Mucosa of descending colon (tissue), 3 donors: ENCODE data around the gene SPARC. TPM values are rescaled to one million over a fixed set of nuclear protein-coding genes. Genes with fewer than 3 reads are reported as not detected.

Experiments
- ATAC-seq: fragments of 200-7000 bp; cut with Tn5 transposase; one replicate; pipeline ENCODE4 v1.9.1; 2020; ENCODE audit warnings: mild to moderate bottlenecking, moderate library complexity
- DNase-seq, 3 donors: peaks; one replicate each; pipeline ENCODE4 v3.0.0-alpha.2; 2020
- H3K36me3 ChIP-seq: fragments of 200-600 bp; one replicate; pipeline ENCODE4 v1.8.0; 2021; ENCODE audit warnings: low read depth, mild to moderate bottlenecking
- H3K4me1 ChIP-seq: fragments of 200-600 bp; one replicate; pipeline ENCODE4 v1.8.0; 2021; ENCODE audit warnings: low read depth, mild to moderate bottlenecking
- H3K4me3 ChIP-seq: fragments of 200-600 bp; one replicate; pipeline ENCODE4 v1.8.0; 2021; ENCODE audit warnings: mild to moderate bottlenecking
- H3K9me3 ChIP-seq: fragments of 200-600 bp; one replicate; pipeline ENCODE4 v1.8.0; 2021; ENCODE audit warnings: mild to moderate bottlenecking
- intact Hi-C, 2 donors: fragments of 100-400 bp; cut with DNase I in 1 of 2; cut with micrococcal nuclease in 1 of 2; formaldehyde crosslinking; loops; one replicate each; pipeline versions ENCODE4 v1.11.0 to v1.11.1; 2022; cut with DNase I, micrococcal nuclease
- total RNA-seq, 3 donors: library from RNA; stranded (reverse); fragmentation: NEBNext Ultra II Directional in 2 of 3; extraction: Animal tissue kit (Norgen Biotek cat#: 25700) in 2 of 3; gene quantifications; one replicate each; pipeline versions ENCODE4 v1.2.1 to v1.2.4, GENCODE V29; 2021 to 2023
- TF ChIP-seq, protein P1 (sequence below): fragments of 200-600 bp; IDR thresholded peaks from one replicate; pipeline ENCODE4 v1.8.0; 2022; ENCODE audit warnings: antibody characterized with exemption, mild to moderate bottlenecking
- donor health status: DM: no; HTN: no; CAD: no; lungs with moderate emphysema.
- donor health status: DM: no; HTN: no; CAD: no.
- donor health status: DM: no; HTN: yes; CAD: no.

SPARC gene
- total RNA-seq, 3 donors from 2014 or later: 78.0 to 410 (median 227) TPM

DNA sequence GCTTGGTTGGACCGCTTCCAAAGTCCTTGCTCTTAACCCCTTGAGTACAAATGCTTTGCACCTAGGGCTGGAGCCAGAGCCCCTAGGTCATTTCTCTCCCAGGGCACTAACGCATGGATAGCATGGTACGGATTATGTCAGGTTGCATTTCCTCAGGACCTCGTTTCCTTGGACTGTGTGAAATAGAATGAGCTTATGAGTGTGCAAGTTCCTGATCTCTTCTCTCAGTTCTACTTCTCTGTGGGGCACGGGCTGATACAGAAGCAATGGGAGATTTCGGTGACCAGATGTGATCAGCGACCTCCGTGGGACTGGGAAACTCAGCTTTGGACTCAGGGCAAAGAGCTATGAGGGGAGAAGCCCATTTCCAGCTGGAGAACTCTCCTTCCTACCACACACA, 14.2 kb downstream of the SPARC start:
- DNase-seq (no peak), ATAC-seq (no peak)
- Histone ChIP-seq H3K9me3 (no peaks in the 10 kb centered on the region), H3K36me3 (no peaks in the 10 kb centered on the region), H3K4me3 (no peak overlapping the region), H3K4me1 (peaks cover 6% of the 10 kb centered on the region)
- TF ChIP-seq, protein P1, sequence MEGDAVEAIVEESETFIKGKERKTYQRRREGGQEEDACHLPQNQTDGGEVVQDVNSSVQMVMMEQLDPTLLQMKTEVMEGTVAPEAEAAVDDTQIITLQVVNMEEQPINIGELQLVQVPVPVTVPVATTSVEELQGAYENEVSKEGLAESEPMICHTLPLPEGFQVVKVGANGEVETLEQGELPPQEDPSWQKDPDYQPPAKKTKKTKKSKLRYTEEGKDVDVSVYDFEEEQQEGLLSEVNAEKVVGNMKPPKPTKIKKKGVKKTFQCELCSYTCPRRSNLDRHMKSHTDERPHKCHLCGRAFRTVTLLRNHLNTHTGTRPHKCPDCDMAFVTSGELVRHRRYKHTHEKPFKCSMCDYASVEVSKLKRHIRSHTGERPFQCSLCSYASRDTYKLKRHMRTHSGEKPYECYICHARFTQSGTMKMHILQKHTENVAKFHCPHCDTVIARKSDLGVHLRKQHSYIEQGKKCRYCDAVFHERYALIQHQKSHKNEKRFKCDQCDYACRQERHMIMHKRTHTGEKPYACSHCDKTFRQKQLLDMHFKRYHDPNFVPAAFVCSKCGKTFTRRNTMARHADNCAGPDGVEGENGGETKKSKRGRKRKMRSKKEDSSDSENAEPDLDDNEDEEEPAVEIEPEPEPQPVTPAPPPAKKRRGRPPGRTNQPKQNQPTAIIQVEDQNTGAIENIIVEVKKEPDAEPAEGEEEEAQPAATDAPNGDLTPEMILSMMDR: no peak
- intact Hi-C loops: no loop called here

DNA sequence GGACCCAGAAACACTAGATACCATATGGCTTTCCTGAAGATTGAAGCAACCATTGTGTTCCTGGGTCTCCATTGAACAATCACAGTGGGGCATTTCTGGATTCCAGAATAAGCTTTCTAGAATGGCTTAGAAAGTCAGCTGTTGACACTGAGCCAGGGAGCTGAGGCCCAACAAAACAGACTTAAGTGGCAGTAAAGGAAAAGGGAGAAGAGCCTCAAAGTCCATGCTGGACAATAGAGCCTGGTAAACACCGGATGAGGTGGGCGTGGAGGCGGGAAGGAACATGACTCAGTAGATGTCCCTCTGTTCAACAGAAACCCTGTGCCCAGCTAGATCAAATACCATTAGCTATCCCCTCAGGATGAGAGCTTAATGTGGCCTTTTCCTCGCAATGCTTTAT, 14.8 kb downstream of the SPARC start:
- ATAC-seq: peak; percentile 57
- TF ChIP-seq, protein P1: no peak

DNA sequence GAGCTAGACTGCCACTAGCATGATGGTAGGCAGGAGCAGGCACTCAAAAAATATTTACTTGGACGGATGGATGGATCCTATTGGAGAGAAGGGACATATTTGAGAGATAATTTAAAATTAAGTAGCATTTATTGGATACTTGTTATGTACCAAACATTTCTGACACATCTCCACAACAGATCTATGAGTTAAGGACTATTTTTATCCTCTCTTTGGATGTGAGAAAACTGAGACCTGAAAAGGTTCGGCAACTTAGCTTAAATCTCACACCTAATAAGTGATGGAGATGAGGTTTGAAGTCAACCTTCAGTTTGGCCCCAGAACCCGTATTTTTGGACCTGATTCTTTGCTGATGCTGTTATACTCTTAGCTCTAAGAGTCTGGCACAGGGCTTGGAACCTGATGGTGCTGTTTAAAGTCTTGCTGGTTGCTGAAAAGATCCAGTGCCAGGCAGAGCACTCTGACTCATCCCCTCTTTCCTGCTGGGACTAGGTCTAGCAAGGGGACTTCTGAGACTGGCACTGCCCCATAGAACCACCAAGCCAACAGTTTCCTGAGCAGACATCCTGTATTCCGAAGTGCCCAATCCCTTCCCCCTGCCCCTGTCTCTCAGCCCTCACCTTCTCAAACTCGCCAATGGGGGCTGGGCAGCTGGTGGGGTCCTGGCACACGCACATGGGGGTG, 15.6 kb downstream of the SPARC start:
- ATAC-seq: peak; percentile 16
- TF ChIP-seq, protein P1: no peak
- Histone ChIP-seq H3K4me1 (peaks cover 6% of the 10 kb centered on the region), H3K4me3 (no peak overlapping the region), H3K36me3 (no peaks in the 10 kb centered on the region), H3K9me3 (no peaks in the 10 kb centered on the region)
- no peak for DNase-seq
- intact Hi-C loops: no loop called here

More for the DNA sequence above, 14.8 kb downstream of the SPARC start:
- no peaks in the 10 kb centered on the region for H3K36me3 ChIP-seq
- intact Hi-C loops: no loop called here
- H3K9me3 ChIP-seq: no peaks in the 10 kb centered on the region
- no peak overlapping the region for H3K4me3 ChIP-seq
- DNase-seq: no peak
- H3K4me1 ChIP-seq: peaks cover 6% of the 10 kb centered on the region

DNA sequence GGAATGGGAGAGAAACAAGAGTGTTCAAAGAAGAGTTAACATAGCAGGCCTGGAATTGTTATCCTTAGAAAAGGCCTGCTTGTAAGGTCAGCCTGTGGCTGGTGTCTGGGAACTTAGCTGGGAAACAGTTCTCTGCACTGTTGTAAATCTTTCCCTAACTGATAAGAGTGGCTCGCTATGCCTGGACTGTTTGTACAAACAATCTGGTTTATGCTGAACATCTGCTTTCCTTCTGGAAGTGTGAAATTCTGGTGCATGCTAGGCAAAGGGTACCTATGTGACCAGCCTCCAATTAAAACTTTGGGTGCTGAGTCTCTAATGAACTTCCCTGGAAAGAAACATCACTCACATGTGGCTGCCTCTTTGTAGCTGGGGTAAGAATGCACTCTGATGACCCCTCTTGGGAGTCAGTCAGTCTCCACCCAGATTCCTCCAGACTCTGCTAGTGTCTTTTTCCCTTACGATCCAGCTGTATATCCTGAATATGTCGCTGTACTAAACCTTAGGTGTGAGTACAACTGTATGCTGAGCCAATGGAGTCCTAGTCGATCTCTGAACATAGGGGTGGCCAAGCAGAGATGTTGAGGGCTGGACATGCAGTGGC, 16.5 kb downstream of the SPARC start:
- Histone ChIP-seq H3K4me1 (peaks cover 9% of the 10 kb centered on the region), H3K4me3 (no peak overlapping the region), H3K36me3 (no peaks in the 10 kb centered on the region), H3K9me3 (no peaks in the 10 kb centered on the region)
- intact Hi-C loops: no loop called here
- peak; percentile 62 for ATAC-seq
- DNase-seq: no peak
- TF ChIP-seq, protein P1: no peak

DNA sequence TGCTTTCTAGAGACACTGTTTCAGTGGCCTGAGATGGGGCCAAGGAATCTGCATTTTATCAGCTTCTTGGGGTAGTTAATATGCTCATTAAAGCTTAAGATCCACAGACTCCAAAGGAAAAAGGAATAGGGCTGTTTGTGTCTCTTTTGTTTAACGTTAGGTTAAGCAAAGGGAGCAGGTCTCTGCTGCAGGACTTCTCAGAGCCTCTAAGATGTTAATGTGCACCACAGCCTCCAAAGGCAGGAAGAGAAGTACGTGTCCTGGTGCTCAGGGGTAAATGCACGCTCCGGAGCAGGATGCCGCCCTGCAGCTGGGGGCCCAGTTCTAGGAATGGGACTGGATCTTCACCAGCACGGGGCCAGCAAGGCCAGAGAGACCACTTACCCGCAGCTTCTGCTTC, 19.6 kb downstream of the SPARC start:
- intact Hi-C loops: no loop called here
- H3K9me3 ChIP-seq: no peaks in the 10 kb centered on the region
- ATAC-seq (no peak), DNase-seq (no peak)
- H3K4me1 ChIP-seq: peaks cover 12% of the 10 kb centered on the region
- no peaks in the 10 kb centered on the region for H3K36me3 ChIP-seq
- H3K4me3 ChIP-seq: no peak overlapping the region
- TF ChIP-seq, protein P1: no peak
